Liver (tissue), 9 donors: ENCODE measurements around the gene LRRC38. TPM values are rescaled to one million over a fixed set of nuclear protein-coding genes. Genes with fewer than 3 reads are reported as not detected.

Experiments
- DNase-seq: peaks from one replicate; pipeline ENCODE4 v3.0.0-alpha.2; 2017; ENCODE audit warnings: low spot score
- H3K27ac ChIP-seq, 2 donors: one replicate each; pipeline ENCODE4 v1.7.0; 2013; ENCODE audit warnings: inconsistent platforms in 2 of 2, low read length in 2 of 2, control low read depth in 1 of 2, low read depth in 1 of 2, mild to moderate bottlenecking in 1 of 2
- H3K27me3 ChIP-seq, 4 donors: one replicate each; pipeline versions ENCODE4 v1.6.1 to v1.7.0; 2013; ENCODE audit warnings: low read length in 3 of 4, inconsistent platforms in 1 of 4, mild to moderate bottlenecking in 1 of 4, moderate library complexity in 1 of 4; ENCODE audit not compliant: control insufficient read depth in 4 of 4, insufficient read depth in 4 of 4
- H3K36me3 ChIP-seq, 4 donors: one replicate each; pipeline versions ENCODE4 v1.6.1 to v1.7.0; 2013; ENCODE audit warnings: low read length in 3 of 4, mild to moderate bottlenecking in 3 of 4, low read depth in 1 of 4, moderate library complexity in 1 of 4; ENCODE audit not compliant: control insufficient read depth in 4 of 4, insufficient read depth in 3 of 4
- H3K4me1 ChIP-seq, 4 donors: one replicate each; pipeline versions ENCODE4 v1.6.1 to v1.7.0; 2013; ENCODE audit warnings: low read length in 3 of 4, mild to moderate bottlenecking in 3 of 4, moderate library complexity in 1 of 4; ENCODE audit not compliant: control insufficient read depth in 4 of 4, insufficient read depth in 4 of 4
- H3K4me3 ChIP-seq, 3 donors: one replicate each; pipeline versions ENCODE4 v1.6.1 to v1.7.0; 2013; ENCODE audit warnings: low read length in 3 of 3, control low read depth in 1 of 3, low read depth in 1 of 3, mild to moderate bottlenecking in 1 of 3
- H3K9ac ChIP-seq, 2 donors: one replicate each; pipeline ENCODE4 v1.7.0; 2013; ENCODE audit warnings: low read length in 2 of 2, mild to moderate bottlenecking in 2 of 2, moderate library complexity in 2 of 2, control low read depth in 1 of 2, low read depth in 1 of 2
- H3K9me3 ChIP-seq, 4 donors: one replicate each; pipeline versions ENCODE4 v1.6.1 to v1.7.0; 2013; ENCODE audit warnings: low read length in 3 of 4; ENCODE audit not compliant: control insufficient read depth in 4 of 4
- EGR1 ChIP-seq, 2 donors: IDR thresholded peaks; 2 replicates each; pipeline ENCODE4 v1.6.1; 2016 to 2018; ENCODE audit warnings: antibody characterized with exemption in 2 of 2, low read depth in 2 of 2
- HNF4A ChIP-seq, 2 donors: conservative IDR thresholded peaks; 2 replicates each; pipeline ENCODE4 v1.6.1; 2016; ENCODE audit warnings: antibody characterized with exemption in 2 of 2, mild to moderate bottlenecking in 2 of 2
- HNF4G ChIP-seq: IDR thresholded peaks from 2 replicates; pipeline ENCODE4 v1.6.1; 2016; ENCODE audit warnings: antibody characterized with exemption
- JUND ChIP-seq, 2 donors: IDR thresholded peaks; 2 replicates each; pipeline ENCODE4 v1.6.1; 2016; ENCODE audit warnings: antibody characterized with exemption in 2 of 2
- NR2F2 ChIP-seq: IDR thresholded peaks from 2 replicates; pipeline ENCODE4 v1.6.1; 2016; ENCODE audit warnings: antibody characterized with exemption
- RXRA ChIP-seq, 2 donors: IDR thresholded peaks; 2 replicates each; pipeline ENCODE4 v1.6.1; 2017 to 2018; ENCODE audit warnings: antibody characterized with exemption in 2 of 2, mild to moderate bottlenecking in 1 of 2
- SP1 ChIP-seq: IDR thresholded peaks from 2 replicates; pipeline ENCODE4 v1.6.1; 2018; ENCODE audit warnings: antibody characterized with exemption, mild to moderate bottlenecking
- TAF1 ChIP-seq: conservative IDR thresholded peaks from 2 replicates; pipeline ENCODE4 v1.6.1; 2016; ENCODE audit warnings: antibody characterized with exemption, mild to moderate bottlenecking
- YY1 ChIP-seq: IDR thresholded peaks from 2 replicates; pipeline ENCODE4 v1.6.1; 2016; ENCODE audit warnings: antibody characterized with exemption, mild to moderate bottlenecking
- WGBS: extraction: QIAGEN DNeasy Blood & Tissue Kit; methylation state at CpG from one replicate; pipeline ENCODE4 v1.1.7; 2013; 5-methylcytosine and 5-hydroxymethylcytosine counted together
- polyA plus RNA-seq, 2 donors: library from polyadenylated mRNA; stranded (reverse) in 1 of 2; unstranded in 1 of 2; fragments of 200-250 nt in 1 of 2; fragments of >200 nt in 1 of 2; fragmentation: Nextera tagmentation in 1 of 2; extraction: Ambion mirVana in 1 of 2; gene quantifications; one replicate each; pipeline versions ENCODE4 v1.2.1 to v1.2.3, GENCODE V29; 2013 to 2015
- total RNA-seq, 2 donors: library from RNA; depleted of rRNA; stranded (reverse); fragments of >200 nt; gene quantifications; one replicate each; pipeline ENCODE4 v1.2.3, GENCODE V29; 2014
- TF ChIP-seq, protein P1 (sequence below): IDR thresholded peaks from 2 replicates; pipeline ENCODE4 v1.6.1; 2016; ENCODE audit warnings: antibody characterized with exemption, mild to moderate bottlenecking
- TF ChIP-seq, protein P2 (sequence below): IDR thresholded peaks from 2 replicates; pipeline ENCODE4 v1.6.1; 2016; ENCODE audit warnings: antibody characterized with exemption
- TF ChIP-seq, protein P3 (sequence below): IDR thresholded peaks from 2 replicates; pipeline ENCODE4 v1.6.1; 2016; ENCODE audit warnings: antibody characterized with exemption
- TF ChIP-seq, protein P4 (sequence below): fragments of 150-350 bp; IDR thresholded peaks from 2 replicates; pipeline ENCODE4 v1.5.1; 2017; ENCODE audit warnings: improper control_type of control experiment, low read depth, low read length; ENCODE audit not compliant: missing input control
- donor health status: healthy.
- donor health status: healthy.
- donor health status: healthy.
- donor health status: healthy.
- donor health status: healthy.

Gene LRRC38
- total and polyA plus RNA-seq, 4 donors: not detected

DNA sequence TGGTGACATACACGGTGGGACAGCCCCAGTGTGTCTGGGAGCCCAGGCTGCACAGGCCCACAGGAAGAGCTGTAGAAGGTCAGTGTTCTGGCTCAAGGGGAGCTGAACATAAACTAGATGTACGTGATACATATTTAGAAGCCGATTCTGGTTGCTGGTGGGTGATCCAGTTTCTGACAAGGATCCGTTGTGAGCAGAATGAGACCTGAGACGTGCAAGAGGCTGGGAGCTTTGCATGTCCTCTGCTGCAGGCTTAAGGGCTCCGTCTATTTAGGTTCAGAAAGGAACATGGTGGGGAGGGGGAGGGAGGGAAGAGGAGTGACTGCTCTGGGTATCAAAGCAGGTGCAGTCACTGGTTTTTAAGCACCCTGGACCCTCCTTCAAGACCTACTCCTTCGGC is 18.6 kb downstream of the LRRC38 start:
- Histone ChIP-seq H3K36me3 (no peaks in the 10 kb centered on the region), H3K27me3 (peaks cover 0 to 7% (median 0%) of the 10 kb centered on the region in 4 donors), H3K9ac (no peak overlapping the region), H3K27ac (no peak overlapping the region), H3K9me3 (no peaks in the 10 kb centered on the region), H3K4me1 (no peaks in the 10 kb centered on the region), H3K4me3 (no peak overlapping the region)
- 62% methylated on average over 7 of the region's 7 CpGs for WGBS
- no peak for DNase-seq
- TF ChIP-seq JUND (IDR thresholded peaks at IDR 0.05): no peak
- no peak for TF ChIP-seq YY1
- no peak for TF ChIP-seq HNF4G
- TF ChIP-seq, protein P1, sequence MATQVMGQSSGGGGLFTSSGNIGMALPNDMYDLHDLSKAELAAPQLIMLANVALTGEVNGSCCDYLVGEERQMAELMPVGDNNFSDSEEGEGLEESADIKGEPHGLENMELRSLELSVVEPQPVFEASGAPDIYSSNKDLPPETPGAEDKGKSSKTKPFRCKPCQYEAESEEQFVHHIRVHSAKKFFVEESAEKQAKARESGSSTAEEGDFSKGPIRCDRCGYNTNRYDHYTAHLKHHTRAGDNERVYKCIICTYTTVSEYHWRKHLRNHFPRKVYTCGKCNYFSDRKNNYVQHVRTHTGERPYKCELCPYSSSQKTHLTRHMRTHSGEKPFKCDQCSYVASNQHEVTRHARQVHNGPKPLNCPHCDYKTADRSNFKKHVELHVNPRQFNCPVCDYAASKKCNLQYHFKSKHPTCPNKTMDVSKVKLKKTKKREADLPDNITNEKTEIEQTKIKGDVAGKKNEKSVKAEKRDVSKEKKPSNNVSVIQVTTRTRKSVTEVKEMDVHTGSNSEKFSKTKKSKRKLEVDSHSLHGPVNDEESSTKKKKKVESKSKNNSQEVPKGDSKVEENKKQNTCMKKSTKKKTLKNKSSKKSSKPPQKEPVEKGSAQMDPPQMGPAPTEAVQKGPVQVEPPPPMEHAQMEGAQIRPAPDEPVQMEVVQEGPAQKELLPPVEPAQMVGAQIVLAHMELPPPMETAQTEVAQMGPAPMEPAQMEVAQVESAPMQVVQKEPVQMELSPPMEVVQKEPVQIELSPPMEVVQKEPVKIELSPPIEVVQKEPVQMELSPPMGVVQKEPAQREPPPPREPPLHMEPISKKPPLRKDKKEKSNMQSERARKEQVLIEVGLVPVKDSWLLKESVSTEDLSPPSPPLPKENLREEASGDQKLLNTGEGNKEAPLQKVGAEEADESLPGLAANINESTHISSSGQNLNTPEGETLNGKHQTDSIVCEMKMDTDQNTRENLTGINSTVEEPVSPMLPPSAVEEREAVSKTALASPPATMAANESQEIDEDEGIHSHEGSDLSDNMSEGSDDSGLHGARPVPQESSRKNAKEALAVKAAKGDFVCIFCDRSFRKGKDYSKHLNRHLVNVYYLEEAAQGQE: no peak
- no peak for TF ChIP-seq SP1
- no peak for TF ChIP-seq HNF4A (conservative IDR thresholded peaks at IDR 0.05)
- TF ChIP-seq, protein P2, sequence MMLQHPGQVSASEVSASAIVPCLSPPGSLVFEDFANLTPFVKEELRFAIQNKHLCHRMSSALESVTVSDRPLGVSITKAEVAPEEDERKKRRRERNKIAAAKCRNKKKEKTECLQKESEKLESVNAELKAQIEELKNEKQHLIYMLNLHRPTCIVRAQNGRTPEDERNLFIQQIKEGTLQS: no peak
- TF ChIP-seq RXRA (IDR thresholded peaks at IDR 0.05): no peak
- TF ChIP-seq NR2F2: no peak
- TF ChIP-seq TAF1: no peak
- TF ChIP-seq, protein P3, sequence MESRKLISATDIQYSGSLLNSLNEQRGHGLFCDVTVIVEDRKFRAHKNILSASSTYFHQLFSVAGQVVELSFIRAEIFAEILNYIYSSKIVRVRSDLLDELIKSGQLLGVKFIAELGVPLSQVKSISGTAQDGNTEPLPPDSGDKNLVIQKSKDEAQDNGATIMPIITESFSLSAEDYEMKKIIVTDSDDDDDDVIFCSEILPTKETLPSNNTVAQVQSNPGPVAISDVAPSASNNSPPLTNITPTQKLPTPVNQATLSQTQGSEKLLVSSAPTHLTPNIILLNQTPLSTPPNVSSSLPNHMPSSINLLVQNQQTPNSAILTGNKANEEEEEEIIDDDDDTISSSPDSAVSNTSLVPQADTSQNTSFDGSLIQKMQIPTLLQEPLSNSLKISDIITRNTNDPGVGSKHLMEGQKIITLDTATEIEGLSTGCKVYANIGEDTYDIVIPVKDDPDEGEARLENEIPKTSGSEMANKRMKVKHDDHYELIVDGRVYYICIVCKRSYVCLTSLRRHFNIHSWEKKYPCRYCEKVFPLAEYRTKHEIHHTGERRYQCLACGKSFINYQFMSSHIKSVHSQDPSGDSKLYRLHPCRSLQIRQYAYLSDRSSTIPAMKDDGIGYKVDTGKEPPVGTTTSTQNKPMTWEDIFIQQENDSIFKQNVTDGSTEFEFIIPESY: no peak
- TF ChIP-seq, protein P4, sequence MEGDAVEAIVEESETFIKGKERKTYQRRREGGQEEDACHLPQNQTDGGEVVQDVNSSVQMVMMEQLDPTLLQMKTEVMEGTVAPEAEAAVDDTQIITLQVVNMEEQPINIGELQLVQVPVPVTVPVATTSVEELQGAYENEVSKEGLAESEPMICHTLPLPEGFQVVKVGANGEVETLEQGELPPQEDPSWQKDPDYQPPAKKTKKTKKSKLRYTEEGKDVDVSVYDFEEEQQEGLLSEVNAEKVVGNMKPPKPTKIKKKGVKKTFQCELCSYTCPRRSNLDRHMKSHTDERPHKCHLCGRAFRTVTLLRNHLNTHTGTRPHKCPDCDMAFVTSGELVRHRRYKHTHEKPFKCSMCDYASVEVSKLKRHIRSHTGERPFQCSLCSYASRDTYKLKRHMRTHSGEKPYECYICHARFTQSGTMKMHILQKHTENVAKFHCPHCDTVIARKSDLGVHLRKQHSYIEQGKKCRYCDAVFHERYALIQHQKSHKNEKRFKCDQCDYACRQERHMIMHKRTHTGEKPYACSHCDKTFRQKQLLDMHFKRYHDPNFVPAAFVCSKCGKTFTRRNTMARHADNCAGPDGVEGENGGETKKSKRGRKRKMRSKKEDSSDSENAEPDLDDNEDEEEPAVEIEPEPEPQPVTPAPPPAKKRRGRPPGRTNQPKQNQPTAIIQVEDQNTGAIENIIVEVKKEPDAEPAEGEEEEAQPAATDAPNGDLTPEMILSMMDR: no peak

DNA sequence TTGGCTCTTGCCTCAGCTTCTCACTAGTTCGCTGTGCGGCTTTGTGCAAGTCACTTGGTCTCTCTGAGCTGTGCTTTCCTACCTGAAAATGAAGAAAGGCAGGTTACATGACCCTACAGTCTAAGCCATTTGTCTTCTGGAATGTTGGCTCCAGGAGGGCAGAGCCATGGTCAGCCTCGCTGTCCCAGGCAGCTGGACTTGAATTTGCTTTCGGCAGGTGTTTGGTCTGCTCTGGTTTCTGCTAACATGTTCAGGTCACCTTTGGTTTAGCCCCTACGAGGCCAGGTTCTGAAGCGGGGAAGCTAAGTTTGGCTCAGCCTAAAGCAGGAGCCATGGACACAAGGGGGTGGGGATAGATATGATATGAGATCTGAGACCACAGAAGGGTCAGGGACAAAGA is 19.1 kb downstream of the LRRC38 start:
- Histone ChIP-seq H3K9ac (no peak overlapping the region), H3K9me3 (no peaks in the 10 kb centered on the region), H3K27ac (no peak overlapping the region), H3K27me3 (peaks cover 0 to 7% (median 0%) of the 10 kb centered on the region in 4 donors), H3K36me3 (no peaks in the 10 kb centered on the region), H3K4me3 (no peak overlapping the region), H3K4me1 (no peaks in the 10 kb centered on the region)
- TF ChIP-seq EGR1 (IDR thresholded peaks at IDR 0.05; ENCODE audit: low read depth in 2 of 2): no peak
- TF ChIP-seq, protein P4: no peak
- DNase-seq: no peak
- WGBS: 75% methylated on average over 6 of the region's 6 CpGs
